SJCRH30 (cell line): Measurements from ENCODE around the gene TRERF1. TPM values are rescaled to one million over a fixed set of nuclear protein-coding genes. Genes with fewer than 3 reads are reported as not detected.

Experiments
- DNase-seq, 2 experiments: peaks; one replicate each; pipeline ENCODE4 v3.0.0-alpha.2; 2015 to 2020
- H3K27ac ChIP-seq: fragments of 250-450 bp; sonication (Bioruptor Pico); 2 replicates; pipeline ENCODE4 v1.5.1; 2020; ENCODE audit warnings: mild to moderate bottlenecking, moderate library complexity
- H3K27me3 ChIP-seq: fragments of 250-450 bp; sonication (Bioruptor Pico); 2 replicates; pipeline ENCODE4 v1.5.1; 2020; ENCODE audit warnings: mild to moderate bottlenecking, moderate library complexity
- H3K36me3 ChIP-seq: fragments of 250-450 bp; sonication (Bioruptor Pico); 2 replicates; pipeline ENCODE4 v1.5.1; 2020; ENCODE audit warnings: mild to moderate bottlenecking, moderate library complexity
- H3K4me1 ChIP-seq: fragments of 250-450 bp; sonication (Bioruptor Pico); 2 replicates; pipeline ENCODE4 v1.5.1; 2020; ENCODE audit warnings: mild to moderate bottlenecking, moderate library complexity
- H3K4me3 ChIP-seq: fragments of 250-450 bp; sonication (Bioruptor Pico); 2 replicates; pipeline ENCODE4 v1.5.1; 2020; ENCODE audit warnings: mild to moderate bottlenecking, moderate library complexity
- H3K9me3 ChIP-seq: fragments of 250-450 bp; sonication (Bioruptor Pico); replicated peaks from 2 replicates; pipeline ENCODE4 v1.5.1; 2020; ENCODE audit warnings: mild to moderate bottlenecking, moderate library complexity
- total RNA-seq: library from RNA; depleted of rRNA; stranded (reverse); fragments of >200 nt; shearing (Covaris generic); gene quantifications from 2 replicates; pipeline ENCODE4 v1.2.3, GENCODE V29; 2014

Gene TRERF1
- total RNA-seq, 1 experiment from 2014 or later: 1.5 TPM

DNA sequence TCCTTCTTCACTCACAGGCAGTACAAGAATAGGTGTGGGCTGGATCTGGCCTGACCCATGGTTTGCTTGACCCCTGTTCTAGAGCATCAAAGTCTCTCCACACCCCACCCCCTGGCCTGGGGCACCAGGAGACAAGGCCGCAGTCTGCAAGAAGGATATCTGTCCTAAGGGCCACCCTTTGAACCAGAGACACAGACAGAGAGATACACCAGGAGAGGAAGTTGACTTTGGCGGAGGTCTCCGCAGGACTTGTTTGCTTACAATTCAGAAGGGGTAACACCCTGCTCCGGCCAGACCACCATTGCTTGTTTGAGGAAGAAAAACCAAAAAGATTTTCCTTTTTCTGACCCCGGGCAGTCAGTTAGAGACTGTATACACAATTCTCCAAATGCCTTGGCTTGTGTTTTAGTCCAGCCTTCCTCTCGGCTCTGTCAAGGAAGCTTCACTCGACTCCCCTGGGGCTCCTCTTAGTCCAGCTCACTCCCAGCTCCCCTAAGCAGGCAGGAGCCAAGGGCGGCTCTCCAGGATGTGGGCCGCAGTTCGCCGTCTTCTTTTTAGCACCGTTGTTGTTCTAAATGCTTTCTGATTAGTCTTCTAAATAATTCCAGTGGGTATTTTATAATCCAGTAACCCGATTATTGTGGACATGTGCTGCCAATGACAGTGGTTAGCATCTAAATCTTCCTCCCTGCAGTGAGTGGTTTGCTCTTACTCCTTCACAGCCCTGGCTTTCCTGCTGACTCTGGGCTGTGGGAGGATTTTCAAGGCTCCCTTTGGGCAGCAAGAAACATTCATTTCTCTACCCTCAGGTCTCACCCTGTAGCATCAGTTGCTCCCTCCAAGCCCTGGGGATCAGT, 175.5 kb downstream of the TRERF1 start:
- no peaks in the 10 kb centered on the region for H3K27me3 ChIP-seq
- peaks cover 19% of the 10 kb centered on the region for H3K4me1 ChIP-seq
- no peak overlapping the region for H3K27ac ChIP-seq
- DNase-seq: no peak
- no peaks in the 10 kb centered on the region for H3K36me3 ChIP-seq
- no peaks in the 10 kb centered on the region for H3K9me3 ChIP-seq
- H3K4me3 ChIP-seq: no peak overlapping the region

- H3K27ac ChIP-seq: no peak overlapping the region
Observed at GRCh38 chr6:42275376-42276033, 176.2 kb downstream of the TRERF1 start.

GRCh38 chr6:42274898-42275297, 176.8 kb downstream of the TRERF1 start:
- Histone ChIP-seq H3K9me3 (no peaks in the 10 kb centered on the region), H3K27ac (no peak overlapping the region), H3K4me1 (peaks cover 11% of the 10 kb centered on the region), H3K36me3 (no peaks in the 10 kb centered on the region), H3K27me3 (no peaks in the 10 kb centered on the region), H3K4me3 (no peak overlapping the region)
- DNase-seq: no peak

More at GRCh38 chr6:42275376-42276033, 176.2 kb downstream of the TRERF1 start:
- DNase-seq: no peak
- H3K36me3 ChIP-seq: no peaks in the 10 kb centered on the region
- H3K27me3 ChIP-seq: no peaks in the 10 kb centered on the region
- no peaks in the 10 kb centered on the region for H3K9me3 ChIP-seq
- no peak overlapping the region for H3K4me3 ChIP-seq
- H3K4me1 ChIP-seq: peaks cover 14% of the 10 kb centered on the region

DNA sequence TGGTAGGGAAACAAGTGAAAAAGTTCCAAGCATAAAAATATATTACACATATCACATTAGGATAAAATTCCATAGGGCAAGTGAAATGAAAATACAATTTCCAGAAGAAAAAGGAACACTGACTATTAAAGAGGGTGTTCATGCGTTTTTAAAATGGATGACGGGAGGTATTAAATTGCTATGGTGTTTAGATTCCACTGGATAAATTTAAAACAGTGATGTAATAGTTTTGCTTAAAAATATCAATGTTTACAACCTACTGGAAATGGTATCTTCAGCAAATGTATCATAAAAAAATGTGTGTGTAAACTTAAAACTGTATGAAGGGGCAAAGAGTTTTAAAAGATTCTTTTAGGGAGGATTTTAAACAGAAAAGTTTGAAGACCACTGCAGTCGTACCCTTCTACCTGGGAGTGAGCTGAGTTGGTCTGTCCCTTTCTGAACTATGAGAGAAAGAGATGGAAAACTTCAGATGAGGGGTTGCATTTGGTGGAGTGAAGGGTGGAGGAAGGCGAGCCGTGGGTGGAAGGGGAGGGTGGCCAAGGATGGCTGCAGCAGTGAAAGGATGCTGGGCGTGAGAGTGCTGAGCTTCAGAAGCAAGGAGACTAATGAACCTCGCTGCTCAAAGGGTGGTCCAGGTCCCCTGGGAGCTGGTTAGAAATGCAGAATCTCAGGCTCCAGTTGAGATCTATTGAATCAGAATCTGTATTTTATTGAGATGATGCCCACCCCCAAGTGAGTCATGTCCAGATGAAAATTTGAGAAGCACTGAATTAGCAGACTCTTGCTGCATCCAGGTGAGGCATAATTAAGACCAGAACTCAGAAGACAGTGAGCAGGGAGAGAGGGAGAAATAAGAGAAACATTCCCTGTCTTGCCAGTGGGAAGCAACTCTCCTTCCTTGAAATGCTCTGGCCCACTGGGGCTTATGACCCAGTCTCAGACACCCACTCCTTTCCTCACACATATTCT, 179.6 kb downstream of the TRERF1 start:
- Histone ChIP-seq H3K27ac (no peak overlapping the region), H3K27me3 (no peaks in the 10 kb centered on the region), H3K9me3 (no peaks in the 10 kb centered on the region), H3K36me3 (no peaks in the 10 kb centered on the region), H3K4me3 (no peak overlapping the region), H3K4me1 (no peaks in the 10 kb centered on the region)
- DNase-seq: no peak

DNA sequence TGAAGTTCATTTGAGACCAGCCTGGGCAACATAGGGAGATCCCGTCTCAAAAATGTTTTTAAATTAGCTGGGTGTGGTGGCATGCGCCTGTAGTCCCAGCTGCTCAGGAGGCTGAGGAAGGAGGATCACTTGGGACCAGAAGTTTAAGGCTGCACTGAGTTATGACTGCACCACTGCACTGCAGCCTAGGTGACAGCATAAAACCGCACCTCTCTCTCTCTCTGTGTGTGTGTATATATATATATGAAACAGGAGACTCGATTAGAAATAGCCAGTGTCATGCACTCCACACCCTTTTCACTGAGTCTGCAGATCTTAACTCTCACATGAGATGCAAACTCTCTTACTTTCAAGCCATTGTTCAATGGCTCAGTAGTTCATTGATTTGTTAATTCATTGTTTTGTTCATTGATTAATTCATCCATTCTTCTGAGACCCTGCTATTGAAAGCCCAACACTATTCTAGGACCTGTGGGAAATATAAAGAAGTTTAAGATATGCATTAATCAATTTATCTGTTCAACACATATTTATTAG, 181.7 kb downstream of the TRERF1 start:
- no peak overlapping the region for H3K27ac ChIP-seq
- H3K9me3 ChIP-seq: no peaks in the 10 kb centered on the region
- no peak overlapping the region for H3K4me3 ChIP-seq
- H3K36me3 ChIP-seq: no peaks in the 10 kb centered on the region
- no peak for DNase-seq
- H3K27me3 ChIP-seq: no peaks in the 10 kb centered on the region
- no peaks in the 10 kb centered on the region for H3K4me1 ChIP-seq

DNA sequence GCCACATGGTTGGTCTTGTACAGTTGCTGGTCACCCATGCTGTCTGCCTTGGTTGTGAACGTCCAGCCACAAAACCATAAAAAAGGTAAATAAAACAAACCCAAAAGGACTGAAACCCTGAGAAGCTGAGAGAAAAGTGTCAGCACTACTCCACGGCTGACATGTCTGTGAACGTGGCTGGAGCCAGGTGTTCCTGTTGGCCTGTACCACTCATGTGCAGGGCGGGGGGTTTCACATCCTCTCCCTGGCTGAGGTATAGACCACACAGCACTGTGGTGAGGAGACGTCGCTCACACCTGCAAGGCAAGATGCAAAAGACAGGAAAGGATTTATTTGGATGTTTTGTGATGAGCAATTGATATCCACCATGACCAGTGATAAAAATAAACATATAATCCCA, 182.2 kb downstream of the TRERF1 start:
- H3K4me1 ChIP-seq: no peaks in the 10 kb centered on the region
- H3K36me3 ChIP-seq: no peaks in the 10 kb centered on the region
- H3K27ac ChIP-seq: no peak overlapping the region
- no peak overlapping the region for H3K4me3 ChIP-seq
- no peaks in the 10 kb centered on the region for H3K27me3 ChIP-seq
- DNase-seq: no peak
- no peaks in the 10 kb centered on the region for H3K9me3 ChIP-seq

- no peak overlapping the region for H3K4me3 ChIP-seq
- H3K27ac ChIP-seq: no peak overlapping the region
- H3K4me1 ChIP-seq: no peaks in the 10 kb centered on the region
- no peaks in the 10 kb centered on the region for H3K36me3 ChIP-seq
- no peak for DNase-seq
- H3K27me3 ChIP-seq: no peaks in the 10 kb centered on the region
- H3K9me3 ChIP-seq: no peaks in the 10 kb centered on the region
Observed at GRCh38 chr6:42268835-42269204, 182.9 kb downstream of the TRERF1 start.

- H3K27me3 ChIP-seq: no peaks in the 10 kb centered on the region
- no peaks in the 10 kb centered on the region for H3K9me3 ChIP-seq
- DNase-seq: no peak
- H3K4me3 ChIP-seq: no peak overlapping the region
- H3K27ac ChIP-seq: no peak overlapping the region
- no peaks in the 10 kb centered on the region for H3K36me3 ChIP-seq
- no peaks in the 10 kb centered on the region for H3K4me1 ChIP-seq
Observed at GRCh38 chr6:42268016-42268834, 183.5 kb downstream of the TRERF1 start.

- Histone ChIP-seq H3K36me3 (no peaks in the 10 kb centered on the region), H3K27me3 (no peaks in the 10 kb centered on the region), H3K4me1 (no peaks in the 10 kb centered on the region), H3K9me3 (no peaks in the 10 kb centered on the region), H3K27ac (no peak overlapping the region), H3K4me3 (no peak overlapping the region)
- no peak for DNase-seq
Observed at GRCh38 chr6:42266538-42266937, 185.2 kb downstream of the TRERF1 start.

GRCh38 chr6:42264852-42265390, 186.8 kb downstream of the TRERF1 start:
- DNase-seq: no peak
- Histone ChIP-seq H3K9me3 (no peaks in the 10 kb centered on the region), H3K36me3 (no peaks in the 10 kb centered on the region), H3K27ac (no peak overlapping the region), H3K4me3 (no peak overlapping the region), H3K4me1 (no peaks in the 10 kb centered on the region), H3K27me3 (no peaks in the 10 kb centered on the region)

DNA sequence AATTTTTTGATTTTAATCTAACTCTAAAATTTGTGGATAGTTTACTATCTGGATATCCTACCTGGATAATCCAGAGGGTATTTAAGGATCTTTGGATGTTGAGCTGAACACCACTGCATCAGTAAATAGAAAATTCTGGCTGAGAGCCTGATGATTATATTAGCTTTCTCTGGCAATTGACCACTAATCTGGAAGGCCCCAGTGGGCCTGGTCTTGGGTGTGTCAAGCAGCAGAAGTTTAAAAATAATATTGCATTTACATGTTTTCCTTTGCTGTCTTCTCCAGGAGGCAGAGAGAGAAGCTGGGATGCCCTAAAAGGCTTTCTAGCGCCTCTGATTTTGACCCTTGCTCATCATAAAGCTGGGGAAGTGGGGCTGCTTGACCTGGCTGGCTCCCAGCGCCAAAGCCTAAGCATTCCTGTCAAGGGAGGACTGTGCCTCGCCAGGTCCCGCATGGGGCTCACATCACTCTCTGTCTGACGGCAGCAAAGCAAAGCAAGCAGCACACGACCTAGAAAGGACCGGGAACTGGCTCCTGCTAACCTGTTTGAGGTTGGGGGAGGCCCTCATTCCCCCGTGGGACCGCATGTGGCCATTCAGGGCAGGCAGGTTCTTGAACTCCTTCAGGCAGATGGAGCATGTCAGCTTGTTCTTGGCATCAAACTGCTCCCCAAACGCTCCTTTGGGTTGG, 187.4 kb downstream of the TRERF1 start:
- no peaks in the 10 kb centered on the region for H3K4me1 ChIP-seq
- no peaks in the 10 kb centered on the region for H3K27me3 ChIP-seq
- no peak overlapping the region for H3K27ac ChIP-seq
- H3K4me3 ChIP-seq: no peak overlapping the region
- DNase-seq: no peak
- H3K9me3 ChIP-seq: no peaks in the 10 kb centered on the region
- no peaks in the 10 kb centered on the region for H3K36me3 ChIP-seq

GRCh38 chr6:42263165-42263728, 188.5 kb downstream of the TRERF1 start:
- H3K4me1 ChIP-seq: no peaks in the 10 kb centered on the region
- no peaks in the 10 kb centered on the region for H3K9me3 ChIP-seq
- H3K27me3 ChIP-seq: no peaks in the 10 kb centered on the region
- no peak overlapping the region for H3K4me3 ChIP-seq
- no peak overlapping the region for H3K27ac ChIP-seq
- H3K36me3 ChIP-seq: no peaks in the 10 kb centered on the region
- DNase-seq: no peak

DNA sequence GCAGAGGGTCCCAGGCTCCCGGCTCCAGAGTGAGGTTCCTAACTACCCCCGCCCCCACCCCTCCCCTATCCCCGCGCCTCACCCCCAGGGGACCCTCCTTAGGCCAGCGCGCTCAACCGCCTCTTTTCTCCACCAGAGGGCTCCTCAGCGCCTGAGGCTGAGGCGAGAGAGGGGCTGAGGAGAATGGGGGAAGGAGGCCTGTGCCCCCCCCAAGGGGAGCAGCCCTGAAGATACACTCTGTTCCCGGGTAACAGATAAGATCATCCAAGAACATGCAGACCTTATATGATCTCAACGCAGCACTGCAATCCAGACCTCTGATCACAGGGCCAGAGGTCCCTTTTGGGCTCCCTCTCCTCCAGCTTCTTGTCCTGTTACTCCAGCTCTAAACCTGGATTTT, 190.8 kb downstream of the TRERF1 start:
- peak; percentile 45 to 60 for DNase-seq
- peak overlapping the region; percentile 42 for H3K4me3 ChIP-seq
- no peaks in the 10 kb centered on the region for H3K27me3 ChIP-seq
- H3K4me1 ChIP-seq: no peaks in the 10 kb centered on the region
- no peaks in the 10 kb centered on the region for H3K36me3 ChIP-seq
- no peaks in the 10 kb centered on the region for H3K9me3 ChIP-seq
- H3K27ac ChIP-seq: no peak overlapping the region
